Measurements from ENCODE around the gene ZNRF2. TPM values are rescaled to one million over a fixed set of nuclear protein-coding genes. Genes with fewer than 3 reads are reported as not detected.

ZNRF2 gene
- total and polyA plus RNA-seq, 3 experiments from 2014 or later, result 4.2 to 13.6 (median 12.4) TPM

- no peak overlapping the region for H3K4me3 ChIP-seq (ENCODE audit: low read length)
- H3K36me3 ChIP-seq (ENCODE audit: insufficient read depth, low read length), result no peaks in the 10 kb centered on the region
- ChIA-PET CTCF (no interaction called here), POLR2A (no interaction called here)
- Mint-ChIP-seq H3K27ac (no peak overlapping the region), H3K4me1 (peaks cover 15 to 19% (median 17%) of the 10 kb centered on the region in 3 donors), H3K36me3 (peaks cover 0 to 3% (median 0%) of the 10 kb centered on the region in 3 donors), H3K4me3 (no peak overlapping the region), H3K27me3 (peaks cover 5 to 6% of the 10 kb centered on the region in 2 donors), H3K9me3 (no peaks in the 10 kb centered on the region)
- H3K4me1 ChIP-seq (ENCODE audit: insufficient read depth, low read length), result no peaks in the 10 kb centered on the region
- no peak for DNase-seq
- H3K27ac ChIP-seq (ENCODE audit: low read depth, low read length), result no peak overlapping the region
- no peaks in the 10 kb centered on the region for H3K27me3 ChIP-seq (ENCODE audit: insufficient read depth, low read length, poor library complexity, severe bottlenecking)
- H3K9me3 ChIP-seq (ENCODE audit: low read length), result no peaks in the 10 kb centered on the region
Measured at GRCh38 chr7:30246392-30246791, 38.0 kb upstream of the ZNRF2 start.

- H3K27me3 ChIP-seq (ENCODE audit: insufficient read depth, low read length, poor library complexity, severe bottlenecking), result no peaks in the 10 kb centered on the region
- no peak for DNase-seq
- Mint-ChIP-seq H3K36me3 (peaks cover 0 to 2% (median 0%) of the 10 kb centered on the region in 3 donors), H3K4me1 (peaks cover 17 to 19% (median 17%) of the 10 kb centered on the region in 3 donors), H3K9me3 (no peaks in the 10 kb centered on the region), H3K27me3 (peaks cover 0 to 6% of the 10 kb centered on the region in 2 donors), H3K4me3 (no peak overlapping the region), H3K27ac (no peak overlapping the region)
- CTCF ChIA-PET, result no interaction called here
- no peaks in the 10 kb centered on the region for H3K36me3 ChIP-seq (ENCODE audit: insufficient read depth, low read length)
- H3K9me3 ChIP-seq (ENCODE audit: low read length), result no peaks in the 10 kb centered on the region
- POLR2A ChIA-PET, result no interaction called here
- no peaks in the 10 kb centered on the region for H3K4me1 ChIP-seq (ENCODE audit: insufficient read depth, low read length)
- no peak overlapping the region for H3K4me3 ChIP-seq (ENCODE audit: low read length)
- H3K27ac ChIP-seq (ENCODE audit: low read depth, low read length), result no peak overlapping the region
Measured at GRCh38 chr7:30247541-30248401, 36.6 kb upstream of the ZNRF2 start.

- H3K9me3 Mint-ChIP-seq, result no peaks in the 10 kb centered on the region
- no peak overlapping the region for H3K4me3 Mint-ChIP-seq
- peaks cover 0 to 4% (median 0%) of the 10 kb centered on the region in 3 donors for H3K36me3 Mint-ChIP-seq
- no peaks in the 10 kb centered on the region for H3K4me1 ChIP-seq (ENCODE audit: insufficient read depth, low read length)
- H3K9me3 ChIP-seq (ENCODE audit: low read length), result no peaks in the 10 kb centered on the region
- H3K36me3 ChIP-seq (ENCODE audit: insufficient read depth, low read length), result no peaks in the 10 kb centered on the region
- no peak for DNase-seq
- H3K4me3 ChIP-seq (ENCODE audit: low read length), result no peak overlapping the region
- H3K27me3 Mint-ChIP-seq, result peaks cover 0 to 6% of the 10 kb centered on the region in 2 donors
- no peaks in the 10 kb centered on the region for H3K27me3 ChIP-seq (ENCODE audit: insufficient read depth, low read length, poor library complexity, severe bottlenecking)
- H3K4me1 Mint-ChIP-seq, result peaks cover 17 to 20% (median 19%) of the 10 kb centered on the region in 3 donors
- ChIA-PET POLR2A (no interaction called here), CTCF (no interaction called here)
- H3K27ac Mint-ChIP-seq, result peak overlapping the region in 4 of 8 donors; percentile 30 to 59 (median 54)
- no peak overlapping the region for H3K27ac ChIP-seq (ENCODE audit: low read depth, low read length)
Measured at GRCh38 chr7:30249316-30249715, 35.1 kb upstream of the ZNRF2 start.

- no peak for DNase-seq
- Mint-ChIP-seq H3K4me3 (no peak overlapping the region), H3K4me1 (peaks cover 17 to 20% (median 19%) of the 10 kb centered on the region in 3 donors), H3K9me3 (no peaks in the 10 kb centered on the region), H3K27me3 (no peaks in the 10 kb centered on the region), H3K36me3 (peaks cover 0 to 4% (median 2%) of the 10 kb centered on the region in 3 donors), H3K27ac (peak overlapping the region in 6 of 8 donors; percentile 1 to 51 (median 31))
- no peaks in the 10 kb centered on the region for H3K36me3 ChIP-seq (ENCODE audit: insufficient read depth, low read length)
- POLR2A ChIA-PET, result no interaction called here
- H3K4me1 ChIP-seq (ENCODE audit: insufficient read depth, low read length), result no peaks in the 10 kb centered on the region
- H3K27ac ChIP-seq (ENCODE audit: low read depth, low read length), result no peak overlapping the region
- no peaks in the 10 kb centered on the region for H3K9me3 ChIP-seq (ENCODE audit: low read length)
- CTCF ChIA-PET, result no interaction called here
- H3K27me3 ChIP-seq (ENCODE audit: insufficient read depth, low read length, poor library complexity, severe bottlenecking), result no peaks in the 10 kb centered on the region
- no peak overlapping the region for H3K4me3 ChIP-seq (ENCODE audit: low read length)
Measured at GRCh38 chr7:30249986-30250774, 34.2 kb upstream of the ZNRF2 start.

GRCh38 chr7:30251708-30252329, 32.6 kb upstream of the ZNRF2 start:
- H3K27ac ChIP-seq (ENCODE audit: low read depth, low read length), result no peak overlapping the region
- CTCF ChIA-PET, result interaction anchor here (1.4 kb wide), 1 partner anchor 89 kb away, joined by 3 read pairs; no protein-coding TSS in a partner anchor
- no peaks in the 10 kb centered on the region for H3K27me3 Mint-ChIP-seq

GRCh38 chr7:30252885-30253795, 31.3 kb upstream of the ZNRF2 start:
- DNase-seq, result no peak
- Mint-ChIP-seq H3K9me3 (no peaks in the 10 kb centered on the region), H3K4me1 (peaks cover 17 to 20% (median 19%) of the 10 kb centered on the region in 3 donors), H3K36me3 (peaks cover 5 to 7% (median 7%) of the 10 kb centered on the region in 3 donors), H3K4me3 (no peak overlapping the region), H3K27ac (peak overlapping the region in 2 of 8 donors; percentile 13 to 31), H3K27me3 (no peaks in the 10 kb centered on the region)
- H3K27ac ChIP-seq (ENCODE audit: low read depth, low read length), result no peak overlapping the region
- ChIA-PET POLR2A (no interaction called here), CTCF (no interaction called here)
- H3K4me3 ChIP-seq (ENCODE audit: low read length), result no peak overlapping the region
- no peaks in the 10 kb centered on the region for H3K36me3 ChIP-seq (ENCODE audit: insufficient read depth, low read length)
- H3K27me3 ChIP-seq (ENCODE audit: insufficient read depth, low read length, poor library complexity, severe bottlenecking), result no peaks in the 10 kb centered on the region
- H3K4me1 ChIP-seq (ENCODE audit: insufficient read depth, low read length), result no peaks in the 10 kb centered on the region
- no peaks in the 10 kb centered on the region for H3K9me3 ChIP-seq (ENCODE audit: low read length)

More at GRCh38 chr7:30251708-30252329, 32.6 kb upstream of the ZNRF2 start:
- H3K4me3 ChIP-seq (ENCODE audit: low read length), result no peak overlapping the region
- H3K36me3 Mint-ChIP-seq, result peaks cover 0 to 4% (median 2%) of the 10 kb centered on the region in 3 donors
- peak overlapping the region in 4 of 8 donors; percentile 9 to 67 (median 20) for H3K27ac Mint-ChIP-seq
- no peak for DNase-seq
- no peaks in the 10 kb centered on the region for H3K27me3 ChIP-seq (ENCODE audit: insufficient read depth, low read length, poor library complexity, severe bottlenecking)
- H3K36me3 ChIP-seq (ENCODE audit: insufficient read depth, low read length), result no peaks in the 10 kb centered on the region
- POLR2A ChIA-PET, result no interaction called here
- no peak overlapping the region for H3K4me3 Mint-ChIP-seq
- peaks cover 17 to 20% (median 19%) of the 10 kb centered on the region in 3 donors for H3K4me1 Mint-ChIP-seq
- H3K9me3 ChIP-seq (ENCODE audit: low read length), result no peaks in the 10 kb centered on the region
- H3K4me1 ChIP-seq (ENCODE audit: insufficient read depth, low read length), result no peaks in the 10 kb centered on the region
- H3K9me3 Mint-ChIP-seq, result no peaks in the 10 kb centered on the region

- Mint-ChIP-seq H3K27me3 (no peaks in the 10 kb centered on the region), H3K4me3 (no peak overlapping the region), H3K9me3 (no peaks in the 10 kb centered on the region), H3K4me1 (peaks cover 17 to 20% (median 19%) of the 10 kb centered on the region in 3 donors), H3K36me3 (peaks cover 7 to 10% (median 9%) of the 10 kb centered on the region in 3 donors), H3K27ac (no peak overlapping the region)
- Histone ChIP-seq H3K4me3 (ENCODE audit: low read length) (no peak overlapping the region), H3K9me3 (ENCODE audit: low read length) (no peaks in the 10 kb centered on the region), H3K27ac (ENCODE audit: low read depth, low read length) (no peak overlapping the region), H3K27me3 (ENCODE audit: insufficient read depth, low read length, poor library complexity, severe bottlenecking) (no peaks in the 10 kb centered on the region), H3K4me1 (ENCODE audit: insufficient read depth, low read length) (no peaks in the 10 kb centered on the region), H3K36me3 (ENCODE audit: insufficient read depth, low read length) (no peaks in the 10 kb centered on the region)
- DNase-seq, result no peak
- ChIA-PET CTCF (no interaction called here), POLR2A (no interaction called here)
Measured at GRCh38 chr7:30253796-30254165, 30.6 kb upstream of the ZNRF2 start.
